HG02981 (cell line): ENCODE data around the gene KCNT2.
"Not testable (repeated sequence)": the region's sequence is repeated elsewhere in the genome, so short reads cannot be mapped to it uniquely, and the experiment has no call there.

Experiments used
- ATAC-seq: cut with Tn5 transposase; IDR thresholded peaks from one replicate; pipeline ENCODE4 v1.9.1; 2021; ENCODE audit warnings: mild to moderate bottlenecking, moderate library complexity; ENCODE audit not compliant: unreplicated experiment

The KCNT2 gene

GRCh38 chr1:196344453-196344852 lies 263.8 kb downstream of the KCNT2 start:
- ATAC-seq: no peak

DNA sequence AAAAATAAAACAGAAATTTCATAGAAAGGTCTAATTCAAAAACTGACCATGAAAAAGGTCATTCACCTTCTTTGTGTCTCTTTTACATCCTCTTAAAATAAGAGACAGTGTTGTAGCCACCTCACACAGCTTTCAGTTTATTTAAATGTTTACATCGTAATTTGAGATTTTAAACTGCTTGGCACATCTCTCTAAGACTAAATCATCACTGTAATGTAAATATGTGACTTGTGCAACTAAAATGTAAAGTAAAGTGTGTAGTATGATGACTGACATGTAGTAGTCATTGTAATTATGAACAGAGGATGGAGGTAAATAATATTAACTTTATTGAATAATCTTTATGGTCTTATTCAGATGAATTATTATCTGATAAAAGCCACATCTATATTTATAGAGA lies 283.9 kb downstream of the KCNT2 start:
- ATAC-seq: no peak

DNA sequence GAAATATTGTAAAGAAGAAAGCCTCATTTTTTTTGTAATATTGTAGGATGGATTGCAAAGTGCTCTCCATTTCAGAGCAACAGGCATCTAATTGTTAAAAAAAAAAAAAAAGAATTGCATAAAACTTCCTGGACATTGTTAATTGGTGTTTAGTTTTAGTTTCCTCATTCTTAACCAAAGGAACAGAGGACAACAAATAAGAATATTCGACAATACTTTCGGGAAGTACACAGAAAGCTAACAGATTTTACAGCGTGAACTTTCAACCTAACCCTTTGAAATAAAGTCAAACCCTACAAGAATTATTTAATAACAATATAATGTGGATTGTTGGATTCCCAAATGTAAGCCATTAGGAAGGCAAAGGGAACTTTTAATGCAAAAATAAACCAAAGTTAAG lies 284.4 kb downstream of the KCNT2 start:
- ATAC-seq: no peak

DNA sequence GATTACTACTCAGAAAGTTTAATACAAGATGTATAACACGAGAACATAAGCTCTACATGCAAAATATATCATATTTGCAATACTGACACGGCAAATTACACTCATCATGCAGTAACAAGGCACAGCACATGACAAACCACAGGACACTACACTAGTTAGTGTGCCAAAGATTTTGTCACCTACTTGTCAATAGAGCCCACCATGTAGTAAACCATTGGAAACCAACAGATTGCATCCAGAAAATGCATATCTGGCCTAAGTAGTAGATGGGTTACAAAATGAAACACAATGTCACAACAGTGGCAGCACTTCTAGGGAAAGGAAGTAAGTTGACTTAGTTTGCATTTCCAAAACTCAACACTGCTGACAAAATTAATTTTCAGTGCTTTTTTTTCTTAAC lies 288.9 kb downstream of the KCNT2 start:
- ATAC-seq: no peak

GRCh38 chr1:196317535-196318522 lies 290.4 kb downstream of the KCNT2 start:
- ATAC-seq: no peak

- ATAC-seq: no peak
These were observed 295.5 kb downstream of the KCNT2 start for GRCh38 chr1:196312739-196313138.

GRCh38 chr1:196309386-196309785 lies 298.9 kb downstream of the KCNT2 start:
- ATAC-seq: no peak

GRCh38 chr1:196308176-196308575 lies 300.1 kb downstream of the KCNT2 start:
- no peak for ATAC-seq

DNA sequence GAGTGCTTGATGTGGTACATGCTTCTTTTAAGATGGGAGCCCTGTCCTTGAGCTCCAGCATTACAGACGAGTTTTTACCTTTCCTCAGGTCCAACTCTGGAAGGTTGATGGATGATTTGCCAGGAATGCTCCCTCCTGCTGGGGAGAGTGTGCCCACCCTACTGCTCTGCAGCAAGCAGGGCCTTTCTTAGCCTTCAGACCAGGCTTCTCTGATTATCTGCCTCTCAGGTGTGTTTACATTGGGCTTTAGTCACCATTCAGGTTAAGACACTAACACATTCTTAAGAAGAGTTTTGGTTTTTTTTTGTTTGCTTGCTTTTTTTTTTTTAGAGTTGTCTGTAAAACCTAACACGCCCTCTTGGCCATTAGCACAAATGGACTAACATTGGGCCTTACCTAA lies 301.8 kb downstream of the KCNT2 start:
- ATAC-seq: no peak

DNA sequence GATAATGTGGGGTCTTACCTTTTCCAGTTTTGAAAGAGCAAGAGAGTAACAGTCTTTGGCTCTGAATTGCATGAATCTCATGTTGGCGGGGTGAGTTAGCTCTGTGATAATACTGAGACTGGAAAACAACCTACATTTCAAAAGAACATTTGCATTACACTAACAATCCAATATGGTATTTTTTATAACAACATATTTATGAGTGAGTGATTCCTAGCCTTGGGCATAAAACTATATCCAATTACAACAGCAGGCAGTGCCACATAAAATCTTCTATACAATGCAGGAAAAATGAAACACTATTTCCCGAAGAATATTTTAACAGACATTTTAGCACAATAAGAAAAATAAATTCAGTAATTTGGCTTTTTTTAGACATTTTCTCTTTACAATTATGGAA lies 303.0 kb downstream of the KCNT2 start:
- ATAC-seq: no peak

- ATAC-seq: no peak
These were observed 305.3 kb downstream of the KCNT2 start for GRCh38 chr1:196302981-196303380.

DNA sequence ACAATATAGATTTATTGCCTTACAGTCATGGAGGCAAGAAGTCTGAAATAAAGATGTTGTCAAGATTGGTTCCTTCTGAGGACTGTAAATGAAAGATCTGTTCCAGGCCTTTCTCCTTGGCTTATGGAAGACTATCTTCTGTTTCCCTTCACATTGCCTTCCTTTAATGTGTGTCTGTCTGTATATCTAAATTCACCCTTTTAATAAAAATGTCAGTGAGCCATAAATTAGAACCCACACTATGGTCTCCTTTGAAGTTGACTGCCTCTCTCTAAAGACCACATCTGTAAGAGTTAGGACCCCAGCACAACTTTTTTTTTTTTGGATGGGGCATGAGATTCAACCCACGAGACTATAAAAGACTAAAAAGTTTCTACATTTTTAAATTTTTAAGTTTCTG lies 305.8 kb downstream of the KCNT2 start:
- no peak for ATAC-seq

GRCh38 chr1:196295766-196296165 lies 312.5 kb downstream of the KCNT2 start:
- ATAC-seq: no peak

DNA sequence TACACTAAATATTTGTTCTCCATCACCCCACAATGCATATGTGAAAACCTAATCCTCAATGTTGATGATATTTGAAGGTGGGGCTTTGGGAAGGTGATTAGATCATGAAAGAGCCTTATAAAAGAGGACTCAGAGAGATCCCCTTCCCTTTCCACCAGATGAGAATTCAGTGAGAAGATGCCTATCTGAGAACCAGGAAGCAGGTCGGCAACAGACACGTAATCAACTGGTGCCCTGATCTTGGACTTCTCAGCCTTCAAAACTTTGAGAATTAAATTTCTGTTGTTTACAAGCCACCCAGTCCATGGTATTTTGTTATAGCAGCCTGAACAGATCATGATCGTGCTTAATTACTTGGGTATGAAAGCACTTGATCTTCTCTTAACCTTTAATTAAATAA lies 329.4 kb downstream of the KCNT2 start:
- no peak for ATAC-seq

GRCh38 chr1:196277860-196278259 lies 330.4 kb downstream of the KCNT2 start:
- ATAC-seq: no peak

DNA sequence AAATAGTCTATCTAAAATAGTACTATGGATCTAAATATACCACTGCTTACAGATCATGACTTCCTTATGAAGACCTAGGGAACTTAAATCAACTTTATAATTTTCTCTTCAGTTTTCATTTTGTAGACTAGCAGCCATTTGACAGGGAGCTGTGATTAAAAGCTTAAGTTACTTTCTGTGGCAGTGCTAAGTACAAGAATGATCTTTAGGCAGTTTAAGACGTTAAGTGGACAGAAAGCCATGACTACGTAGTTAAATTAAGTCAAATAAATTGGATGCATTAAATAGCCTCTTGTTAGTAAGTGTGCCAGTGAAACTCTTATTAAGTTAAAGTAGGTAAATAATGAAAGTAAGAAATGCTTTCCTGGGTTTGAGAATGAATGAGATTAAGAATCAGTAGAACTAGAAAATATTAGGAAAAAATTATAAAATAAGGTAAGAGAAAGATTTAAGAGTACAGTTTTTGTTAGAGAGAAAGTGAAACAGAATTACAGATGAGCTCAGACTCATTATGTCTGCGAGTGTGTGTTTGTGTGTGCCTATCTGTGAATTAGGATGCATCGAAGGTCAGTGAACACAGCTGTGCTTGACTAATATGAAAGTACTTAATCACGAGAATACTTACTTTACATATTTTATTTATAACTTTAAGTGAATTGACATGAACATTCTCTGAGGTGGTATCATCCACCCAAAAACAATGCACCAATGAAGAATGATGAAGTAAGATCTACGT lies 336.9 kb downstream of the KCNT2 start:
- no peak for ATAC-seq

- ATAC-seq: not testable (repeated sequence)
These were observed 345.2 kb downstream of the KCNT2 start for GRCh38 chr1:196263086-196263485.

GRCh38 chr1:196260270-196260669 lies 348.0 kb downstream of the KCNT2 start:
- ATAC-seq: no peak

DNA sequence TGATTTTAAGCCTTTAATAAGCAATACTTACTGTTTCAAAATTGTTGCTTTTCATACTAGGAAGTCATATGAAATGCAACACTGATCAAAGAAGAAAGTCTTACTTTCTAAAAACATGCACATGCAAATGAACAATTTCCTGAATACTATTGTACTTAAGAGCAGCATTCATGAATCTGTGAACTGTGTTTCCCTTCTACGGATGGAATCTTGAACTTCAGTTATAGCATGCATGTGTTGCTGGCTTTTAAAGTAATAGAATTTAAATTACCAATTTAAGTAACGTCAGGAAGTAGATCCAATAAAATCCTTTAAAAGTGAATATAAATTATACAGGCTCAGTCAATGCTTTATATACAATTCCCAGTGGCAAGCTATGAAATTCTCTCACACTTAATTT lies 348.9 kb downstream of the KCNT2 start:
- no peak for ATAC-seq

DNA sequence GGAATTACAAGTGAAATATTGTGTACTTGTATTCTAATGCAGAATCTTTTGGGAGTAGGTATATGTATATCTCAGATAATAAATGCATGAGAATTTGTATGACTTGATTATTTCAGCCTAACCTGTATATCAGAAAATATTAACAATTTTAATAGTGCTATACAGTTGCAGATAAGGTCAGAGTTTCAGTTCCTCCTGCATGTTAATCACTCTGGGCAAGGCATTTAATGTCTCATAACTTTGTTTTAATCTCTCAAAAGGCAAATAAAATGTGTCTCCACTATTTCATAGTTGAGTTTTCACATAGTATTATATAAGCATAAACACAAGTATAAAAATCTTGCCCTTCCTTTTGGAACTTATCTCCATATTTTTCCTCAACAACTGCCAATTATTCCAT lies 352.5 kb downstream of the KCNT2 start:
- no peak for ATAC-seq

GRCh38 chr1:196229546-196229945 lies 378.7 kb downstream of the KCNT2 start:
- ATAC-seq: no peak

- no peak for ATAC-seq
These were observed 393.4 kb downstream of the KCNT2 start for GRCh38 chr1:196214866-196215265.
